Endodermal cell (in vitro differentiated cells): ENCODE results near the gene ARF6. TPM values are rescaled to one million over a fixed set of nuclear protein-coding genes. Genes with fewer than 3 reads are reported as not detected.

Experiments
- DNase-seq: peaks from one replicate; pipeline ENCODE4 v3.0.0-alpha.2; 2017
- H3K27ac ChIP-seq: 2 replicates; pipeline ENCODE4 v1.5.1; 2013; ENCODE audit warnings: mild to moderate bottlenecking, low read depth, low read length, moderate library complexity
- H3K27me3 ChIP-seq: 2 replicates; pipeline ENCODE4 v1.6.1; 2013; ENCODE audit warnings: mild to moderate bottlenecking, low read length, moderate library complexity; ENCODE audit not compliant: insufficient read depth, control insufficient read depth, poor library complexity, severe bottlenecking
- H3K36me3 ChIP-seq: 2 replicates; pipeline ENCODE4 v1.7.0; 2013; ENCODE audit warnings: mild to moderate bottlenecking, low read length, moderate library complexity; ENCODE audit not compliant: control insufficient read depth, insufficient read depth
- H3K4me1 ChIP-seq: one replicate; pipeline ENCODE4 v1.7.0; 2013; ENCODE audit warnings: low read length; ENCODE audit not compliant: control insufficient read depth, insufficient read depth
- H3K4me3 ChIP-seq: 2 replicates; pipeline ENCODE4 v1.5.1; 2013; ENCODE audit warnings: mild to moderate bottlenecking, low read length, moderate library complexity
- H3K9ac ChIP-seq: 2 replicates; pipeline ENCODE4 v1.6.1; 2013; ENCODE audit warnings: mild to moderate bottlenecking, low read length, moderate library complexity; ENCODE audit not compliant: poor library complexity, severe bottlenecking; ENCODE audit errors: extremely low read depth
- H3K9me3 ChIP-seq: 2 replicates; pipeline ENCODE4 v1.6.1; 2013; ENCODE audit warnings: mild to moderate bottlenecking, low read length, moderate library complexity; ENCODE audit not compliant: control insufficient read depth
- H3K27ac Mint-ChIP-seq: 2 replicates; pipeline ENCODE4 v1.8.0; 2020; ENCODE audit warnings: mixed read lengths
- H3K27me3 Mint-ChIP-seq: 2 replicates; pipeline ENCODE4 v1.8.0; 2021; ENCODE audit warnings: mild to moderate bottlenecking, mixed read lengths; ENCODE audit not compliant: insufficient read depth
- H3K36me3 Mint-ChIP-seq: 2 replicates; pipeline ENCODE4 v1.8.0; 2020; ENCODE audit warnings: low read depth, mixed read lengths
- H3K4me1 Mint-ChIP-seq: 2 replicates; pipeline ENCODE4 v1.8.0; 2020; ENCODE audit warnings: mixed read lengths
- H3K4me3 Mint-ChIP-seq: 2 replicates; pipeline ENCODE4 v1.8.0; 2020; ENCODE audit warnings: mild to moderate bottlenecking, moderate library complexity, mixed read lengths
- H3K9me3 Mint-ChIP-seq: 2 replicates; pipeline ENCODE4 v1.8.0; 2020; ENCODE audit warnings: mild to moderate bottlenecking, mixed read lengths
- CTCF ChIP-seq: fragments of 200-600 bp; sonication (generic); conservative IDR thresholded peaks from 2 replicates; pipeline ENCODE4 v1.5.0; 2021; ENCODE audit warnings: antibody characterized with exemption, mild to moderate bottlenecking
- WGBS, 2 experiments: methylation state at CpG; one replicate each; pipeline versions ENCODE4 v1.1.5 to v1.1.7; 2013; ENCODE audit warnings: missing lambda C conversion rate in 2 of 2, mixed read lengths in 1 of 2; ENCODE audit not compliant: insufficient coverage in 1 of 2, insufficient read length in 1 of 2; 5-methylcytosine and 5-hydroxymethylcytosine counted together
- total RNA-seq, 2 donors: library from RNA; stranded (reverse); fragmentation: NEBNext Ultra II Directional in 1 of 2; extraction: Animal tissue kit (Norgen Biotek cat#: 25700) in 1 of 2; gene quantifications; 2 replicates in 1 of 2; 3 replicates in 1 of 2; pipeline ENCODE4 v1.2.1, GENCODE V29; 2021

ARF6 gene
- total RNA-seq, 2 donors from 2014 or later: 45.2 to 46.7 TPM

GRCh38 chr14:49865431-49865859 lies 27.4 kb upstream of the ARF6 start:
- peak; percentile 91 for TF ChIP-seq CTCF
- Mint-ChIP-seq H3K36me3 (no peaks in the 10 kb centered on the region), H3K4me3 (no peak overlapping the region), H3K9me3 (no peaks in the 10 kb centered on the region), H3K27me3 (peaks cover 4% of the 10 kb centered on the region), H3K27ac (no peak overlapping the region), H3K4me1 (peaks cover 6% of the 10 kb centered on the region)
- Histone ChIP-seq H3K4me1 (no peaks in the 10 kb centered on the region), H3K9ac (no peak overlapping the region), H3K27me3 (peaks cover 6% of the 10 kb centered on the region), H3K9me3 (no peaks in the 10 kb centered on the region), H3K4me3 (no peak overlapping the region), H3K36me3 (no peaks in the 10 kb centered on the region), H3K27ac (no peak overlapping the region)
- peak; percentile 94 for DNase-seq
- 3% methylated on average over 4 of the region's 4 CpGs; no CpG with 5 or more reads in 1 of the 2 experiments for WGBS, 2 experiments

GRCh38 chr14:49867831-49868719 lies 24.8 kb upstream of the ARF6 start:
- no peaks in the 10 kb centered on the region for H3K36me3 Mint-ChIP-seq
- peak overlapping the region; percentile 97 for H3K27ac Mint-ChIP-seq
- no peak for TF ChIP-seq CTCF
- Histone ChIP-seq H3K9me3 (no peaks in the 10 kb centered on the region), H3K9ac (peak overlapping the region; percentile 72), H3K27ac (peak overlapping the region; percentile 80), H3K4me3 (peak overlapping the region; percentile 90), H3K27me3 (peaks cover 6% of the 10 kb centered on the region), H3K36me3 (no peaks in the 10 kb centered on the region), H3K4me1 (no peaks in the 10 kb centered on the region)
- H3K9me3 Mint-ChIP-seq: no peaks in the 10 kb centered on the region
- peak; percentile 99 for DNase-seq
- H3K27me3 Mint-ChIP-seq: peaks cover 4% of the 10 kb centered on the region
- peaks cover 4% of the 10 kb centered on the region for H3K4me1 Mint-ChIP-seq
- 6 to 14% methylated on average over 28 to 52 of the region's 57 CpGs for WGBS, 2 experiments
- H3K4me3 Mint-ChIP-seq: peak overlapping the region; percentile 81

GRCh38 chr14:49868720-49869114 lies 24.2 kb upstream of the ARF6 start:
- H3K36me3 Mint-ChIP-seq: no peaks in the 10 kb centered on the region
- peaks cover 4% of the 10 kb centered on the region for H3K4me1 Mint-ChIP-seq
- H3K9me3 Mint-ChIP-seq: no peaks in the 10 kb centered on the region
- Histone ChIP-seq H3K27me3 (peaks cover 6% of the 10 kb centered on the region), H3K4me3 (peak overlapping the region; percentile 79), H3K9ac (peak overlapping the region; percentile 9), H3K4me1 (no peaks in the 10 kb centered on the region), H3K36me3 (no peaks in the 10 kb centered on the region), H3K27ac (no peak overlapping the region), H3K9me3 (no peaks in the 10 kb centered on the region)
- no peak for DNase-seq
- 87 to 94% methylated on average over 2 to 5 of the region's 5 CpGs for WGBS, 2 experiments
- H3K27me3 Mint-ChIP-seq: peaks cover 4% of the 10 kb centered on the region
- H3K4me3 Mint-ChIP-seq: peak overlapping the region; percentile 81
- TF ChIP-seq CTCF: no peak
- no peak overlapping the region for H3K27ac Mint-ChIP-seq
